ENCODE data around the gene RASD2.

DNA sequence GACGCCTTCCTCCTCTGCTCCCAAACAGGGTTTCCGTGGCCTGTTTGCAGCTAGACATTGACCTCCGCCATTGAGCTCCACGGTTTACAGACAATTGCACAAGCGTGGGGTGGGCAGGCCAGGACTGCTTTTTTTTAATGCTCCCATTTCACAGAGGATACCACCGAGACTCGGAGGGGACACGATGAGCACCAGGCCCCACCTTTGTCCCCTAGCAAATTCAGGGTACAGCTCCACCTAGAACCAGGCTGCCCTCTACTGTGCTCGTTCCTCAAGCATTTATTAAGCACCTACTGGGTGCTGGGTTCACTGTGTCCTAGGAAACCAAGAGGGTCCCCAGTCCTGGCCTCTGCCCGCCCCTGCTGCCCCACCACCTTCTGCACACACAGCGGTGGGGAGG is 12.2 kb downstream of the RASD2 start:
- TF ChIP-seq CTCF (IDR thresholded peaks at IDR 0.05 in 2 of 3, conservative IDR thresholded peaks at IDR 0.05 in 1 of 3; ENCODE audit: control insufficient read depth in 2 of 3, extremely low read depth in 1 of 3, insufficient read depth in 1 of 3, low read depth in 3 of 3, low read length in 3 of 3): no peak
- no peak for TF ChIP-seq RFX5 (IDR thresholded peaks at IDR 0.05; ENCODE audit: low read depth, low read length)
- TF ChIP-seq ZZZ3 (IDR thresholded peaks at IDR 0.05; ENCODE audit: control insufficient read depth, insufficient read length, low read depth): no peak
- no peak for TF ChIP-seq EP300 (IDR thresholded peaks at IDR 0.05; ENCODE audit: borderline replicate concordance in 1 of 2, control insufficient read depth in 1 of 2, low read depth in 2 of 2, low read length in 2 of 2)

Measured in GM12878 (cell line).